Karpas-422 (cell line): Measurements from ENCODE around the gene TOPBP1. TPM values are rescaled to one million over a fixed set of nuclear protein-coding genes. Genes with fewer than 3 reads are reported as not detected.
A peak's percentile ranks its signal among the peaks of the same experiment; 100 is the strongest.

ENCODE experiments used
- DNase-seq: peaks from one replicate; pipeline ENCODE4 v3.0.0-alpha.2; 2015
- H2AFZ ChIP-seq: fragments of 200-600 bp; sonication (generic); 2 replicates; pipeline ENCODE4 v1.6.1; 2014; ENCODE audit warnings: antibody characterized with exemption, low read length, mixed read lengths
- H3K27ac ChIP-seq: fragments of 200-600 bp; sonication (generic); 2 replicates; pipeline ENCODE4 v1.5.1; 2014; ENCODE audit warnings: mild to moderate bottlenecking, low read length, moderate library complexity
- H3K27me3 ChIP-seq: fragments of 200-600 bp; sonication (generic); 2 replicates; pipeline ENCODE4 v1.6.1; 2014; ENCODE audit warnings: low read length, mixed read lengths
- H3K36me3 ChIP-seq: fragments of 200-600 bp; sonication (generic); 2 replicates; pipeline ENCODE4 v1.6.1; 2014; ENCODE audit warnings: low read length, mixed read lengths; ENCODE audit not compliant: insufficient read depth
- H3K4me1 ChIP-seq: fragments of 200-600 bp; sonication (generic); 2 replicates; pipeline ENCODE4 v1.6.1; 2014; ENCODE audit warnings: mild to moderate bottlenecking, low read length, mixed read lengths
- H3K4me2 ChIP-seq: fragments of 200-600 bp; sonication (generic); 2 replicates; pipeline ENCODE4 v1.6.1; 2014; ENCODE audit warnings: low read length, low read depth, mild to moderate bottlenecking; ENCODE audit not compliant: poor library complexity, severe bottlenecking
- H3K4me3 ChIP-seq: fragments of 200-600 bp; sonication (generic); 2 replicates; pipeline ENCODE4 v1.5.1; 2014; ENCODE audit warnings: mild to moderate bottlenecking, antibody characterized with exemption, low read length, mixed read lengths
- H3K79me2 ChIP-seq: fragments of 200-600 bp; sonication (generic); 2 replicates; pipeline ENCODE4 v1.6.1; 2014; ENCODE audit warnings: mild to moderate bottlenecking, low read length, mixed read lengths
- H3K9ac ChIP-seq: fragments of 200-600 bp; sonication (generic); 2 replicates; pipeline ENCODE4 v1.6.0; 2014; ENCODE audit warnings: low read length
- H3K9me2 ChIP-seq: fragments of 200-600 bp; sonication (generic), shearing (Covaris generic); replicated peaks from 2 replicates; pipeline ENCODE4 v1.6.0; 2014; ENCODE audit warnings: mild to moderate bottlenecking, low read length, moderate library complexity; ENCODE audit not compliant: insufficient read depth
- H3K9me3 ChIP-seq: fragments of 300-700, 200-600 bp; sonication (generic); 2 replicates; pipeline ENCODE4 v1.6.1; 2014; ENCODE audit warnings: low read length, mixed read lengths
- H4K20me1 ChIP-seq: fragments of 200-600 bp; sonication (generic); 2 replicates; pipeline ENCODE4 v1.6.1; 2014; ENCODE audit warnings: mild to moderate bottlenecking, antibody characterized with exemption, low read length, low read depth; ENCODE audit not compliant: insufficient read depth
- total RNA-seq: library from RNA; depleted of rRNA; stranded (reverse); fragments of >200 nt; shearing (Covaris generic); gene quantifications from 2 replicates; pipeline ENCODE4 v1.2.3, GENCODE V29; 2014; ENCODE audit warnings: low replicate concordance

TOPBP1 gene
- total RNA-seq, 1 experiment from 2014 or later, result 170 TPM

GRCh38 chr3:133607816-133608215, 53.9 kb downstream of the TOPBP1 start:
- Histone ChIP-seq H3K4me1 (no peaks in the 10 kb centered on the region), H3K4me3 (no peak overlapping the region), H3K4me2 (no peak overlapping the region), H3K36me3 (peaks cover 79% of the 10 kb centered on the region), H4K20me1 (no peaks in the 10 kb centered on the region), H3K27ac (no peak overlapping the region), H2AFZ (no peak overlapping the region), H3K27me3 (no peaks in the 10 kb centered on the region), H3K9ac (no peak overlapping the region), H3K79me2 (peaks cover 28% of the 10 kb centered on the region), H3K9me3 (peaks cover 3% of the 10 kb centered on the region; the same call in 1 of the 2 replicates), H3K9me2 (no peaks in the 10 kb centered on the region)
- DNase-seq, result no peak

- no peaks in the 10 kb centered on the region for H3K4me1 ChIP-seq
- H3K4me2 ChIP-seq, result no peak overlapping the region
- H3K4me3 ChIP-seq, result no peak overlapping the region
- no peak overlapping the region for H3K9ac ChIP-seq
- no peak for DNase-seq
- H4K20me1 ChIP-seq, result no peaks in the 10 kb centered on the region
- H3K79me2 ChIP-seq, result peaks cover 31% of the 10 kb centered on the region
- H3K9me2 ChIP-seq, result no peaks in the 10 kb centered on the region
- no peak overlapping the region for H3K27ac ChIP-seq
- H3K36me3 ChIP-seq, result peaks cover 79% of the 10 kb centered on the region
- no peak overlapping the region for H2AFZ ChIP-seq
- H3K27me3 ChIP-seq, result no peaks in the 10 kb centered on the region
- H3K9me3 ChIP-seq, result peaks cover 3% of the 10 kb centered on the region; the same call in 1 of the 2 replicates
These were observed 54.8 kb downstream of the TOPBP1 start for GRCh38 chr3:133606902-133607301.

GRCh38 chr3:133606342-133606741, 55.4 kb downstream of the TOPBP1 start:
- Histone ChIP-seq H4K20me1 (no peaks in the 10 kb centered on the region), H3K79me2 (peaks cover 31% of the 10 kb centered on the region), H3K4me1 (no peaks in the 10 kb centered on the region), H3K27ac (no peak overlapping the region), H2AFZ (no peak overlapping the region), H3K9ac (no peak overlapping the region), H3K4me3 (no peak overlapping the region), H3K9me2 (no peaks in the 10 kb centered on the region), H3K9me3 (peaks cover 3% of the 10 kb centered on the region; the same call in 1 of the 2 replicates), H3K36me3 (peaks cover 79% of the 10 kb centered on the region), H3K4me2 (no peak overlapping the region), H3K27me3 (no peaks in the 10 kb centered on the region)
- no peak for DNase-seq

GRCh38 chr3:133600572-133601081, 61.1 kb downstream of the TOPBP1 start:
- Histone ChIP-seq H3K79me2 (peaks cover 11% of the 10 kb centered on the region), H3K36me3 (peaks cover 41% of the 10 kb centered on the region), H2AFZ (no peak overlapping the region), H3K9me3 (no peaks in the 10 kb centered on the region), H3K27me3 (no peaks in the 10 kb centered on the region), H3K4me3 (no peak overlapping the region), H3K9ac (no peak overlapping the region), H3K4me1 (no peaks in the 10 kb centered on the region), H3K9me2 (no peaks in the 10 kb centered on the region), H3K4me2 (no peak overlapping the region), H3K27ac (no peak overlapping the region), H4K20me1 (no peaks in the 10 kb centered on the region)
- DNase-seq, result no peak

GRCh38 chr3:133599280-133599679, 62.5 kb downstream of the TOPBP1 start:
- no peak for DNase-seq
- Histone ChIP-seq H3K36me3 (peaks cover 35% of the 10 kb centered on the region; the same call in 1 of the 2 replicates), H3K4me3 (no peak overlapping the region), H3K27ac (no peak overlapping the region), H3K4me1 (no peaks in the 10 kb centered on the region), H3K9me2 (no peaks in the 10 kb centered on the region), H4K20me1 (no peaks in the 10 kb centered on the region), H3K27me3 (no peaks in the 10 kb centered on the region), H3K9ac (no peak overlapping the region), H3K4me2 (no peak overlapping the region), H3K79me2 (peaks cover 4% of the 10 kb centered on the region), H3K9me3 (no peaks in the 10 kb centered on the region), H2AFZ (no peak overlapping the region)

GRCh38 chr3:133598405-133598804, 63.3 kb downstream of the TOPBP1 start:
- no peaks in the 10 kb centered on the region for H3K4me1 ChIP-seq
- H4K20me1 ChIP-seq, result no peaks in the 10 kb centered on the region
- peaks cover 31% of the 10 kb centered on the region; the same call in 1 of the 2 replicates for H3K36me3 ChIP-seq
- H3K4me3 ChIP-seq, result no peak overlapping the region
- H3K9me3 ChIP-seq, result no peaks in the 10 kb centered on the region
- peaks cover 3% of the 10 kb centered on the region for H3K79me2 ChIP-seq
- no peaks in the 10 kb centered on the region for H3K27me3 ChIP-seq
- no peak overlapping the region for H3K4me2 ChIP-seq
- no peak overlapping the region for H3K9ac ChIP-seq
- no peak overlapping the region; the same call in 1 of the 2 replicates for H3K27ac ChIP-seq
- H3K9me2 ChIP-seq, result no peaks in the 10 kb centered on the region
- no peak overlapping the region for H2AFZ ChIP-seq
- DNase-seq, result no peak

GRCh38 chr3:133595341-133595740, 66.4 kb downstream of the TOPBP1 start:
- Histone ChIP-seq H3K27me3 (no peaks in the 10 kb centered on the region), H3K9ac (no peak overlapping the region), H3K4me1 (no peaks in the 10 kb centered on the region), H3K27ac (peak overlapping the region; percentile 53), H3K9me3 (no peaks in the 10 kb centered on the region), H3K4me3 (no peak overlapping the region), H3K4me2 (no peak overlapping the region), H3K36me3 (peaks cover 5% of the 10 kb centered on the region; the same call in 1 of the 2 replicates), H3K9me2 (no peaks in the 10 kb centered on the region), H4K20me1 (no peaks in the 10 kb centered on the region), H3K79me2 (no peaks in the 10 kb centered on the region), H2AFZ (no peak overlapping the region)
- DNase-seq, result peak; percentile 57

- H3K4me2 ChIP-seq, result no peak overlapping the region
- H2AFZ ChIP-seq, result no peak overlapping the region
- H3K9ac ChIP-seq, result no peak overlapping the region
- H3K9me3 ChIP-seq, result no peaks in the 10 kb centered on the region
- peaks cover 15% of the 10 kb centered on the region for H3K36me3 ChIP-seq
- no peaks in the 10 kb centered on the region for H3K27me3 ChIP-seq
- H3K79me2 ChIP-seq, result no peaks in the 10 kb centered on the region
- no peaks in the 10 kb centered on the region for H3K4me1 ChIP-seq
- H3K9me2 ChIP-seq, result no peaks in the 10 kb centered on the region
- DNase-seq, result peak; percentile 51
- no peak overlapping the region for H3K4me3 ChIP-seq
- H4K20me1 ChIP-seq, result peaks cover 9% of the 10 kb centered on the region
- H3K27ac ChIP-seq, result peak overlapping the region; percentile 46
These were observed 68.5 kb downstream of the TOPBP1 start for GRCh38 chr3:133593243-133593642.
